NCI-H146 treated with DMSO at 0.1 percent for 48 hours (cell line): Measurements from ENCODE around the gene TMEM184C.

ENCODE experiments used
- DNase-seq: peaks from one replicate; lab custom pipeline; 2025; ENCODE audit not compliant: unreplicated experiment; lab: John Stamatoyannopoulos, UW

Gene TMEM184C

GRCh38 chr4:147648656-147649055 is 31.5 kb downstream of the TMEM184C start:
- DNase-seq: no peak

DNA sequence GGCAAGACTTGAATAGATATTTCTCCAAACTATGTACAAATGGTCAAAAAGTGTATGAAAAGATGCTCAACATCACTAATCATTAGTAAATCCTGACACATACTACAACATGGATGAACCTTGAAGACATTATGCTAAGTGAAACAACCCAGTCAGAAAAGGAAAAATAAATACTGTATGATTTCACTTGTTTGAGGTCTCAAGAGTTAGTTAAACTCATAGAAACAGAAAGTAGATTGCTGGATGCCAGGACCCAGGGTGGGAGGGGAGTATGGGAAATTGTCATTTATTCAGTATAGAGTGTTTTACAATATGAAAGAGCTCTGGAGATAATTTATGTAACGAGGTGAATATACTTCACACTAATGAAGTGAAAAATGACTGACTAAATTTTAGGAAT is 34.4 kb downstream of the TMEM184C start:
- no peak for DNase-seq

DNA sequence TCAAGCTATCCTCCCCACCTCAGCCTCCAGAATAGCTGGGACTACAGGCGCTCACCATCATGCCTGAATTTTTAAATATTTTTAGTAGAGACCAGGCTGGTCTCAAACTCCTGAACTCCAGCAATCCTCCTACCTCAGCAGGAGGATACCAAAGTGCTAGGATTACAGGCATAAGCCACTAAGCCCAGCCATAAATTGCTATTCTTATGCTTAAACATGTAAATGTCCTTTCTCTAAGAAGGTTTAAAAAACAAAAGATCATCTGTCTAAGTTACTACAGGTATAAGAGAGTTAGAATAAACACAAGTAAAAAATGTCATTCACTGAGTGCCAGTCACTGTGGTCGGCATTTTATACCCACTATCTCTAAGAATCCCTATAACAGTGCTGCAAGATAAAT is 38.4 kb downstream of the TMEM184C start:
- DNase-seq: no peak

DNA sequence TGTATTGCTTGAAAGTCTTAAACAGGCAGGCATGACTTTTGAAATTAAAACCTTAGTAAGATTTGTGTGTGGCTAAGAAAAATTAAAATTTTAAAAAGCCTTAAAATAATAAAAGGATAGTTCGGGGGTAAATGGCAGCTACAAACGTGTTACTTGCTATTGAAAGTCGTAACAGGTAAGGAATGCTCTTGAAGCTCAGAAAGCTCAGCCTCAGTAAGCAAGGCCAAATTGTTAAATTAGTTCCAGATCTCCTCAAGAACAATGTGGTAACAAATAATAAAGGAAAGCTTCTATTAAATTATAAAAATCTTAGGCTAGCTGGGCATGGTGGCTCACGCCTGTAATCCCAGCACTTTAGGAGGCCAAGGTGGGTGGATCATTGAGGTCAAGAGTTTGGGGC is 41.3 kb downstream of the TMEM184C start:
- DNase-seq: no peak

DNA sequence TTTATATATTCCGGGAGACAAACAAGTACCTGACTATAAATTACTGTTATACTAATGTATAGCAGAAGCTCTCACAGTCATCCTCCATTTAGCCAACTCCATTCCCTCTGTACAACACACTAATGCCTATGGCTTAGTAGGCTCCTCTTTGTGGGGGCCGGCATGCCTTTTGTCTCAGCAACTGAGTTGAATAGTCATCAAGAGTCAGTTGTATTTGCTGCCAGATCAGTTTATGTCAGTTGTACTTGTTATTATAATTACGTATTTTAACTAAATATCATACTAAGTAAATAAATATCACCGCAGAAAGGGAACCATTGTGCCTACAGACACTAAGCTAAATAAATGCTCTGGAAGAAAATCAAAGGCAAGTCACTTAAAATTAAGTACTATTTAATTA is 56.9 kb downstream of the TMEM184C start:
- no peak for DNase-seq

DNA sequence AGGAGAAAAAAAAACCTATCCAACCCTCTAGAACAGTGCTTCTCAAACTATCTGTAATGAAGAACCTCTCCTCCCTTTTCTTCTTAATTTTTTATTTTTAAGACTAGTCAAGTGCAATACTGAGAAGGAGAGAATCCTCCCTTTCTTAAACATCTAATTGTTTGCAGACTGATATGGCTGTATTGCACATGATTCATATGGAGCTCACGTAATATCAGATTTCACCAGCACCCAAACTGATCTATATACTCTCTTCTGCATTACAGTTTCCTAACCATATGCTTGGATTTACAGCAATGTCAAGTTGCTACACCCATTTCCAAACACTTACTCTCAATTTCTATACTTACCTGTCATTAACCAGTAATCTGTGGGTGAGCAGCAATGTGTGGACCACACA is 57.3 kb downstream of the TMEM184C start:
- DNase-seq: no peak

GRCh38 chr4:147678106-147678505 is 60.9 kb downstream of the TMEM184C start:
- no peak for DNase-seq

- DNase-seq: no peak
Measured at GRCh38 chr4:147678796-147679549, 61.8 kb downstream of the TMEM184C start.

GRCh38 chr4:147682755-147683154 is 65.6 kb downstream of the TMEM184C start:
- DNase-seq: no peak

- DNase-seq: peak; percentile 1
Measured at GRCh38 chr4:147683188-147683591, 66.0 kb downstream of the TMEM184C start.

GRCh38 chr4:147683717-147684700 is 66.8 kb downstream of the TMEM184C start, which contains the start of gene PRMT9:
PRMT9 (minus strand) TSS chr4:147684163; CDS start chr4:147683987, 176 bp downstream.
- peak; percentile 33 for DNase-seq

DNA sequence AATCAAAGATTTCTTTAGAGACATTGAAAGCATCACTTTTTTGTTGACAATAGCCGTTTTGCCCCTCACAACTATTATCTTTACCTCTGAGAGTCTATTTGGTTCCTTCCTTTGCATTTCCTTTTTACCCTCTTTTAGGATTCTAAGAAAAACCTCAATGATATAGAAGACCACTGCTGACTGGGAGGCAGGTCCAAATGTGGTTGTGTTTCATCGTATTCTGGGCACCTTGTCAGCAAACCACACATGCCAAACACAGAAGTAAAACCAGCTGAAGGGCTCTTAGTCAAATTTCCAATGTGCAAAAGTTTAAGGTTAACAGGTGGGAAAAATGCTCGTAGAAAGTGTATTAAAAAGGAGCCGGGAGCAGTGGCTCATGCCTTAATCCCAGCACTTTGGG is 71.9 kb downstream of the TMEM184C start:
- DNase-seq: no peak

- DNase-seq: no peak
Measured at GRCh38 chr4:147691820-147692219, 74.6 kb downstream of the TMEM184C start.

GRCh38 chr4:147693218-147693617 is 76.0 kb downstream of the TMEM184C start:
- no peak for DNase-seq

DNA sequence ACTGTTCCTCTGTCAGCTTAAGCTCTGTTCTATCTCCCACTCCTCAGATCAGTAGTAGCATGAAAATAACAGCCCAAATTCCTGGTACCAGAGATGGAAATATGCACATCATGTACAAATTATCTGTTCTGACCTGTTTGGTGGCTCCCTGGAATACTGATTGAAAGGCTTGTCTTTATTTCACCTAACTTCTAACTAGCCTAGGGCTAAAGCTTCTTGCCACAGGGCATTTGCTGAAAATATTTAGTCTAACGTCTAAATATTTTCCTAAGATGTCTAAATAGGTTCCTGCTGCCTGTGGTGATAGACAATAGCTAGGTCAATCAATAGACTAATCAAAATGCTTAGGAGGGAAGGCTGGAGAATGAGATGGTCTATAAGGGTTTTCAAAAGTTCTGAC is 79.7 kb downstream of the TMEM184C start:
- DNase-seq: no peak

DNA sequence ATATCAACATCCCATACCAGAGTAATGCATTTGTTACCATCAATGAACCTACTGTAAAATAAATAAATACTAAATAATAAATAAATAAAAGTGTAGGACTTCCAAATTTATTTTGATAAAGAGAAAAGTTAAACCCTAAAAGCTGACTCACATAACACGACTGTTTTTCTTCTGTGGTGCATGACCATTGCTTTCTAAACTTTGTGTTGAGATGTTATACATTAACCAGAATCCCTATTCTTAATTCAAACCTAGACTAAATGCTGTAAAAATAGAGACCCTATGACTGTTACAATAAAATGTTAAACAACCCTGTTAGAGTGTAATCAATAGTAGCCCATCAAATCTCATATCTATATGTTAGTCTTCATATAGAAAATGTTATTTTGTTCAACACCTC is 87.6 kb downstream of the TMEM184C start:
- DNase-seq: no peak

DNA sequence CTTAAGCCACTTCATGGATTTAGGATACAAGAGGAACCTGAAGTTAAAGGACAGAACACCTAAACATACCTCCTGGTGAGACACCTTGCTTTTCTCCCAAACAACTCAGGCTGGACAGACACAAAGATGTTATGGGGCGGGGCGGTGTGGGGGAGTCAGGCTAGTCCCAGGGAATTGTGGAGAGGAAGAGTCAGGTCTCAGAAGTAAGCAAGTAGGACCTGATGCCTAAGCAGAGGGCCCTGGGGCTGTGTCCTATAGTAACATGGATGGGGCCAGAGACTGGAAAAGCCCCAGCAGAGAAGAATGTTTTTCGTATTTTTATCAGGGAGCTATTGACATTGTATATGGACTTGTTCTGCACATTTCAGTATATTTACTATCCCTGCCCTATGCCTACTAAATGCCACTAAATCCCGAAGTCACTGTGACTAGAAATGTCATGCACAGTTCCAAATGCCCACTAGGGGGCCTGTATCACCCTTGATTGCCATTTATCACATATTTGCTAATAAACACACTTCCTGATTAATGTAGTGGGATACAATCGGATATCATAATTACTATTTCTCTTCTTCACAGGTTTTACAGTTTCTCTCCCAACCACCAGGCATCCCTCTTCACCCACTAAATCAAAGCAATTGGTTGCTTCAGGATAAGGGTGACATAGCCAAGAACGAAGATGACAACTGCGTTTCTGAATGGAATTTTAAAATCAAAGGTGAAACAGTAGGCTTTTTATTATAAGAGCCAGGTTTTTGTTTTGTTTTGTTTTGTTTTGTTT is 90.9 kb downstream of the TMEM184C start:
- DNase-seq: peak; percentile 3

GRCh38 chr4:147709999-147710398 is 92.8 kb downstream of the TMEM184C start:
- DNase-seq: no peak

GRCh38 chr4:147714575-147715401 is 97.6 kb downstream of the TMEM184C start:
- DNase-seq: no peak

DNA sequence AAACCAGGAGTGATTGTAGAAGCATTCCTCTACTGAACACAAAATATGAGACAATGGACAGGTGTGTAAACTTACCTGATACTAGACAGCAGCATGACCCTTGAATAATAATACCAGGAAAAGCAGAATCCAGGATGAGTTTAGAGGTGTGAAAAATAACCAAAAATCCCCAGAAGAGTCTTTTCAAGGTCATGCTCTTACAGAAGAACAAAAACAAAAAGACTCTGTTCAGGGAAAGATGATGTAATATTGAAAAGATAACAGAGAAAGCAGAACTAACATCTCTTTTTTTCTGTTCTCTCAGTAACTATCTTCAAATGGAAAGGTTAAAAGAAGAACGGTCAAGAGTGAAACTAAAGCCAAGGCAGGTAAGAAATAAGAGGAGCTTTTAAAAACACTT is 100.7 kb downstream of the TMEM184C start:
- no peak for DNase-seq
